MM.1S (cell line): ENCODE data around the gene PWWP3B.

Experiments used
- DNase-seq: peaks from one replicate; pipeline ENCODE4 v3.0.0-alpha.2; 2015
- H2AFZ ChIP-seq: fragments of 300-600 bp; sonication (generic); 2 replicates; pipeline ENCODE4 v1.6.0; 2016; ENCODE audit warnings: antibody characterized with exemption, low read length
- H3F3A ChIP-seq: fragments of 300-600 bp; sonication (generic); 2 replicates; pipeline ENCODE4 v1.6.1; 2016; ENCODE audit warnings: mild to moderate bottlenecking, antibody characterized with exemption, low read length, moderate library complexity, mixed read lengths; ENCODE audit not compliant: insufficient read depth
- H3K27ac ChIP-seq: fragments of 300-600 bp; sonication (generic); 2 replicates; pipeline ENCODE4 v1.5.1; 2016; ENCODE audit warnings: mild to moderate bottlenecking, low read length
- H3K27me3 ChIP-seq: fragments of 300-600 bp; sonication (generic); replicated peaks from 2 replicates; pipeline ENCODE4 v1.6.0; 2016; ENCODE audit warnings: low read length; ENCODE audit not compliant: insufficient read depth
- H3K36me3 ChIP-seq: fragments of 300-600 bp; sonication (generic); replicated peaks from 2 replicates; pipeline ENCODE4 v1.6.1; 2016; ENCODE audit warnings: mild to moderate bottlenecking, low read length, mixed read lengths; ENCODE audit not compliant: insufficient read depth
- H3K4me1 ChIP-seq: fragments of 300-600 bp; sonication (generic); 2 replicates; pipeline ENCODE4 v1.6.1; 2016; ENCODE audit warnings: low read length, mixed read lengths
- H3K4me2 ChIP-seq: fragments of 300-600 bp; sonication (generic); 2 replicates; pipeline ENCODE4 v1.6.0; 2016; ENCODE audit warnings: low read depth, low read length
- H3K4me3 ChIP-seq: fragments of 300-600 bp; sonication (generic); 2 replicates; pipeline ENCODE4 v1.5.1; 2016; ENCODE audit warnings: low read length, mixed read lengths
- H3K79me2 ChIP-seq: fragments of 300-600 bp; sonication (generic); 2 replicates; pipeline ENCODE4 v1.6.1; 2016; ENCODE audit warnings: mixed run types, low read length, mixed read lengths
- H3K9ac ChIP-seq: fragments of 300-600 bp; sonication (generic); 2 replicates; pipeline ENCODE4 v1.6.1; 2016; ENCODE audit warnings: low read length, mixed read lengths
- H3K9me2 ChIP-seq: fragments of 300-600 bp; sonication (generic); replicated peaks from 2 replicates; pipeline ENCODE4 v1.6.1; 2016; ENCODE audit warnings: mild to moderate bottlenecking, low read length, mixed read lengths; ENCODE audit not compliant: insufficient read depth
- H3K9me3 ChIP-seq: fragments of 300-600 bp; sonication (generic); replicated peaks from 2 replicates; pipeline ENCODE4 v1.6.1; 2016; ENCODE audit warnings: mild to moderate bottlenecking, low read length, mixed read lengths; ENCODE audit not compliant: insufficient read depth
- H4K20me1 ChIP-seq: fragments of 300-600 bp; sonication (generic); 2 replicates; pipeline ENCODE4 v1.6.1; 2016; ENCODE audit warnings: mild to moderate bottlenecking, low read length, moderate library complexity, mixed read lengths; ENCODE audit not compliant: insufficient read depth
- CTCF ChIP-seq: fragments of 300-600 bp; sonication (generic); IDR thresholded peaks from 2 replicates; pipeline ENCODE4 v1.5.1; 2016; ENCODE audit warnings: antibody characterized with exemption, low read length, mixed read lengths
- EZH2 ChIP-seq: fragments of 300-600 bp; sonication (generic); optimal IDR thresholded peaks from 2 replicates; pipeline ENCODE3; 2017; ENCODE audit warnings: low read depth, mild to moderate bottlenecking, antibody characterized with exemption, low read length, mixed read lengths
- EZH2phosphoT487 ChIP-seq: fragments of 300-600 bp; sonication (generic); IDR thresholded peaks from 2 replicates; pipeline ENCODE4 v1.6.1; 2018; ENCODE audit warnings: antibody characterized with exemption, low read length

Gene PWWP3B

GRCh38 chrX:106150701-106151100 is 17.4 kb upstream of the PWWP3B start:
- H3K4me1 ChIP-seq, result peaks cover 16% of the 10 kb centered on the region
- peaks cover 13% of the 10 kb centered on the region; the same call in 1 of the 2 replicates for H3K27me3 ChIP-seq
- no peaks in the 10 kb centered on the region; the same call in 1 of the 2 replicates for H3F3A ChIP-seq
- DNase-seq, result peak; percentile 73
- TF ChIP-seq EZH2 (no peak), EZH2phosphoT487 (no peak), CTCF (no peak)
- peak overlapping the region; percentile 12; the same call in 1 of the 2 replicates for H3K4me3 ChIP-seq
- H2AFZ ChIP-seq, result no peak overlapping the region
- H3K9me3 ChIP-seq, result no peaks in the 10 kb centered on the region; the same call in 1 of the 2 replicates
- no peaks in the 10 kb centered on the region for H3K9me2 ChIP-seq
- no peaks in the 10 kb centered on the region for H3K36me3 ChIP-seq
- H4K20me1 ChIP-seq, result no peaks in the 10 kb centered on the region
- H3K79me2 ChIP-seq, result no peaks in the 10 kb centered on the region
- H3K4me2 ChIP-seq, result peak overlapping the region; percentile 49; the same call in 1 of the 2 replicates
- no peak overlapping the region for H3K9ac ChIP-seq
- no peak overlapping the region for H3K27ac ChIP-seq

- Histone ChIP-seq H3K4me1 (no peaks in the 10 kb centered on the region), H2AFZ (no peak overlapping the region), H3K9ac (no peak overlapping the region), H3K9me2 (no peaks in the 10 kb centered on the region), H3K27me3 (no peaks in the 10 kb centered on the region), H3K4me2 (no peak overlapping the region), H4K20me1 (no peaks in the 10 kb centered on the region), H3K9me3 (no peaks in the 10 kb centered on the region), H3K4me3 (no peak overlapping the region), H3K79me2 (no peaks in the 10 kb centered on the region), H3K27ac (no peak overlapping the region), H3K36me3 (no peaks in the 10 kb centered on the region), H3F3A (no peaks in the 10 kb centered on the region)
- DNase-seq, result no peak
- TF ChIP-seq EZH2phosphoT487, result no peak
- no peak for TF ChIP-seq EZH2
- TF ChIP-seq CTCF, result no peak
Observed at GRCh38 chrX:106159861-106160282, 8.2 kb upstream of the PWWP3B start.

- Histone ChIP-seq H3K9me3 (no peaks in the 10 kb centered on the region), H3K27ac (no peak overlapping the region), H3K4me2 (no peak overlapping the region), H4K20me1 (no peaks in the 10 kb centered on the region), H3K4me3 (no peak overlapping the region), H3K36me3 (no peaks in the 10 kb centered on the region), H3K27me3 (no peaks in the 10 kb centered on the region), H3K9ac (no peak overlapping the region), H2AFZ (no peak overlapping the region), H3K4me1 (no peaks in the 10 kb centered on the region), H3K9me2 (no peaks in the 10 kb centered on the region), H3K79me2 (no peaks in the 10 kb centered on the region), H3F3A (no peaks in the 10 kb centered on the region)
- TF ChIP-seq CTCF (peak; percentile 53), EZH2 (no peak)
- DNase-seq, result peak; percentile 36
Observed at GRCh38 chrX:106170318-106170717, 2.2 kb downstream of the PWWP3B start.
